Stimulated activated CD8-positive, alpha-beta memory T cell treated with anti-CD3 and anti-CD28 coated beads, Interleukin-4, amount 100 ng/mL, for 1 hour (primary cell): ENCODE measurements around the gene NKIRAS2.
"Not testable (repeated sequence)": the region's sequence is repeated elsewhere in the genome, so short reads cannot be mapped to it uniquely, and the experiment has no call there.

ENCODE experiments used
- DNase-seq, 2 donors: peaks; one replicate each; pipeline ENCODE4 v3.0.0-alpha.2; 2020; ENCODE audit warnings: low read depth in 2 of 2, low spot score in 1 of 2

NKIRAS2 gene

GRCh38 chr17:41996855-41997164 lies 23.1 kb upstream of the NKIRAS2 start:
- no peak for DNase-seq

- DNase-seq, result no peak
These were observed 21.4 kb upstream of the NKIRAS2 start for GRCh38 chr17:41998497-41998896.

GRCh38 chr17:42000413-42001133 lies 19.3 kb upstream of the NKIRAS2 start:
- DNase-seq, result no peak

- no peak for DNase-seq
These were observed 18.2 kb upstream of the NKIRAS2 start for GRCh38 chr17:42001729-42002128.

GRCh38 chr17:42002175-42002791 lies 17.6 kb upstream of the NKIRAS2 start:
- no peak for DNase-seq

- no peak for DNase-seq
These were observed 17.0 kb upstream of the NKIRAS2 start for GRCh38 chr17:42002792-42003301.

GRCh38 chr17:42005166-42005565 lies 14.7 kb upstream of the NKIRAS2 start:
- no peak for DNase-seq

- no peak for DNase-seq
These were observed 10.7 kb upstream of the NKIRAS2 start for GRCh38 chr17:42009170-42009569.

- DNase-seq, result not testable (repeated sequence)
These were observed 9.6 kb upstream of the NKIRAS2 start for GRCh38 chr17:42010266-42010680.

- no peak for DNase-seq
These were observed 8.9 kb upstream of the NKIRAS2 start for GRCh38 chr17:42010898-42011516.

- not testable (repeated sequence) for DNase-seq
These were observed 7.5 kb upstream of the NKIRAS2 start for GRCh38 chr17:42012363-42012762.

- DNase-seq, result not testable (repeated sequence)
These were observed 6.2 kb upstream of the NKIRAS2 start for GRCh38 chr17:42013740-42014139.

- DNase-seq, result no peak
These were observed 3.5 kb upstream of the NKIRAS2 start for GRCh38 chr17:42016411-42016831.

GRCh38 chr17:42016941-42017865 lies 2.7 kb upstream of the NKIRAS2 start, which contains the start of gene DNAJC7:
TSS of gene DNAJC7 (minus strand) at chr17:42017439. CDS start at chr17:42017416, 23 bp downstream.
- DNase-seq, result peak; percentile 64 to 77

GRCh38 chr17:42017866-42018200 lies 2.1 kb upstream of the NKIRAS2 start:
- DNase-seq, result no peak

- no peak for DNase-seq
These were observed 1.6 kb upstream of the NKIRAS2 start for GRCh38 chr17:42018339-42018738.

GRCh38 chr17:42018988-42019387 lies 902 bp upstream of the NKIRAS2 start:
- no peak for DNase-seq

- DNase-seq, result not testable (repeated sequence)
These were observed 955 bp downstream of the NKIRAS2 start for GRCh38 chr17:42020845-42021244.

- no peak for DNase-seq
These were observed 3.8 kb downstream of the NKIRAS2 start for GRCh38 chr17:42023524-42024349.

GRCh38 chr17:42025191-42025579 lies 5.3 kb downstream of the NKIRAS2 start:
- DNase-seq, result no peak
